KOPT-K1 (cell line): ENCODE measurements around the gene ZFYVE28.

Experiments
- H3K27ac ChIP-seq: fragments of 200-600 bp; sonication (generic); 2 replicates; pipeline ENCODE4 v1.5.1; 2016; ENCODE audit warnings: antibody characterized with exemption, mild to moderate bottlenecking, low read depth, low read length; ENCODE audit not compliant: poor library complexity, severe bottlenecking
- H3K36me3 ChIP-seq: fragments of 200-600 bp; sonication (generic); 2 replicates; pipeline ENCODE4 v1.5.1; 2017; ENCODE audit warnings: antibody characterized with exemption, mild to moderate bottlenecking, low read length, moderate library complexity; ENCODE audit not compliant: insufficient read depth
- H3K9me3 ChIP-seq: fragments of 200-600 bp; sonication (generic); 2 replicates; pipeline ENCODE4 v1.5.1; 2017; ENCODE audit warnings: antibody characterized with exemption, low read length, mild to moderate bottlenecking; ENCODE audit not compliant: insufficient read depth, poor library complexity, severe bottlenecking

The ZFYVE28 gene

DNA sequence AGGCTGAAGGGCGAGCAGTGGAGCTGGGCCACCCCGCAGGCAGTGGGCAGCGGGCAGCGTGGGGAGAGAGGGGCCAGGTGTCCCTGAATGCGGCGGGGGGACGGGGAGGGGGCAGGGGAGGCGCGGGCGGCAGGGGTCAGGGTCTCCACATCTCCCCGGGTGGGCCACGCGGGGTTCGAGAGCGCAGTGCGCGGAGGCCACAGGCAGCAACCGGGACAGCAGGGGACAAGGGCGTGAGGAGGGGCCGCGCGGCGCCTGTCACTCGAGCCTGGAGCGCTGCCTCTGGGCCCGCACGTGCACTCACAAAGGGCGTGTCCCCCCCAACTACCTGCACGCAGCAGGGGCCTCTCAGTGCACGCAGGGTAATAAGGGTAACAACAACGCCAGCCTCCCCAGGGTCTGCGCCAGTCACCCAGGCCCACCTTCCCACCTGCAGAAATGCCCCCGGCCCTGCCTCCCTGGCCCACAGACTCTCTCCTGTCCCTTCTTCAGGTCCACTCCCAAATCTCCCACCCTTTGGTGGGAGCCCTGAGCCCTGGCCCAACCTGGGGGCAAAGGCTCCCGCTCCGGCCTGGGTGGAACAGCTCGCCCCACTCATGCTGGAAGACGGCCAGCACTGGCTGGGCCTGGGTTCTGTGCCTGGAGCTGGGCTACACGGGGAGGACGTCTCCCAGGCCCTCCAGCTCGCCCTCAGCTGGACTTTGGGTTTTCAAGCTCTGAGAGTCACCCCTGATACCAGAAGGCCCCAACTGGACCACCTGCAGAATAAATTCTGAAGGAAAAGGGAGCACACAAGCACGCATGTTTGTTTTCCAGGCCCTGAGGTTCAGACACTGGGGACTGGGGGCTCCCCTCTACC is 53.2 kb downstream of the ZFYVE28 start:
- Histone ChIP-seq H3K9me3 (peaks cover 15% of the 10 kb centered on the region), H3K27ac (no peak overlapping the region), H3K36me3 (no peaks in the 10 kb centered on the region)

- Histone ChIP-seq H3K9me3 (peaks cover 15% of the 10 kb centered on the region), H3K36me3 (no peaks in the 10 kb centered on the region), H3K27ac (no peak overlapping the region)
Measured at GRCh38 chr4:2364654-2365053, 53.8 kb downstream of the ZFYVE28 start.

- peaks cover 9% of the 10 kb centered on the region for H3K9me3 ChIP-seq
- no peak overlapping the region for H3K27ac ChIP-seq
- H3K36me3 ChIP-seq, result no peaks in the 10 kb centered on the region
Measured at GRCh38 chr4:2363951-2364653, 54.3 kb downstream of the ZFYVE28 start.

GRCh38 chr4:2363056-2363721 is 55.3 kb downstream of the ZFYVE28 start:
- Histone ChIP-seq H3K36me3 (no peaks in the 10 kb centered on the region), H3K9me3 (peaks cover under 1% of the 10 kb centered on the region), H3K27ac (no peak overlapping the region)

DNA sequence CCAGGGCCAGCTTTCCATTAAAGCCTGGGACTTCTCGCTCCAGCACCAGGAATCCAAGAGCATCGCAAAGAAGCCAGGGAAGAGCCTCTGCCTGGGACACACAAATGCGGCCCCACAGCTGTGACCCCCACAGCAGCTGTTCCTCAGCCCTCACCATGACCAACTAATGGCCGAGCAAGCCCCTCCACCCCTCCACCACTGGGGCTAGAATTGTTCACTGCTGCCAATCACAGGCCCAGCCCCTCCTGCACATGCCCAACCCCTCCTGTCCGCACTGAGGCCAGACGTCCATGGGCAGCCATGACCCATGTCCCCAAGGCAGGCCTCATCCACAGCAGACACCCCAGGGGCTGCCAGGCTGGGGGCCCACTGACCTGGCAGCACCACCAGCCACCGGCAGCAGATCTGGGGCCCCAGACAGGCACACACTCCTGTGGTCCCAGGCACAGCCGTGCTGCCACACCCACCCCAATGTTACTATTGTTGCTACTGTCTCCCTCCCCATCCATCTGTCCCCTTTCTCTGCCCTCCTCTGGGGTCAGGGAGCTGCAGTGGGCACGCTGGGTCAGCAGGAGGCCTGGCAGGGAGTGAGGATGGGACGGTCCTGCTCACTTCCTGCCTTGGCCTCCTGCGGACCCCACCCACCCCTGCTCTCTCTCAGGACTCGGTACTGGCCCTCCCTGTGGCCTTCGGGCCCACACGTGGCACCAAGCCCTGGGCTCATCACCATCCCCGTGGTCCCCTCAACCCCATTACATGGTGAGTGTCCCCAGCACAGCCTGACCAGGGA is 56.0 kb downstream of the ZFYVE28 start:
- no peaks in the 10 kb centered on the region for H3K9me3 ChIP-seq
- H3K36me3 ChIP-seq, result no peaks in the 10 kb centered on the region
- H3K27ac ChIP-seq, result no peak overlapping the region

- Histone ChIP-seq H3K36me3 (no peaks in the 10 kb centered on the region), H3K27ac (no peak overlapping the region), H3K9me3 (no peaks in the 10 kb centered on the region)
Measured at GRCh38 chr4:2361366-2362265, 56.8 kb downstream of the ZFYVE28 start.

DNA sequence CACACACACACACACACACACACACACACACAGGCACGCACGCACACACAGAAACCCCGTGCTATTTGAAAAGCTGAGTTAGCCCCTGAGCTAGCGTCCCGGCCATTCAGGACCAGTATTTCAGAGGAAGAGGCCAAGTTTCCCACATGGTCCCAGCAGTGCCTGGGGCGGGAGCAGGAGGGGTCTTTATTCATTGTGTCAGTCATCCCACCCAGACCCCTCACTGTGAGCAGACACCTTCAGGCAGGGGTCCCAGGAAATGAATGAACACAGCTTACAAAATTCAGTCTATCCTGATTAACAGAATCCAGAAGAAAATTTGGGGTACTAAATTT is 58.1 kb downstream of the ZFYVE28 start:
- Histone ChIP-seq H3K36me3 (no peaks in the 10 kb centered on the region), H3K9me3 (no peaks in the 10 kb centered on the region), H3K27ac (no peak overlapping the region)

DNA sequence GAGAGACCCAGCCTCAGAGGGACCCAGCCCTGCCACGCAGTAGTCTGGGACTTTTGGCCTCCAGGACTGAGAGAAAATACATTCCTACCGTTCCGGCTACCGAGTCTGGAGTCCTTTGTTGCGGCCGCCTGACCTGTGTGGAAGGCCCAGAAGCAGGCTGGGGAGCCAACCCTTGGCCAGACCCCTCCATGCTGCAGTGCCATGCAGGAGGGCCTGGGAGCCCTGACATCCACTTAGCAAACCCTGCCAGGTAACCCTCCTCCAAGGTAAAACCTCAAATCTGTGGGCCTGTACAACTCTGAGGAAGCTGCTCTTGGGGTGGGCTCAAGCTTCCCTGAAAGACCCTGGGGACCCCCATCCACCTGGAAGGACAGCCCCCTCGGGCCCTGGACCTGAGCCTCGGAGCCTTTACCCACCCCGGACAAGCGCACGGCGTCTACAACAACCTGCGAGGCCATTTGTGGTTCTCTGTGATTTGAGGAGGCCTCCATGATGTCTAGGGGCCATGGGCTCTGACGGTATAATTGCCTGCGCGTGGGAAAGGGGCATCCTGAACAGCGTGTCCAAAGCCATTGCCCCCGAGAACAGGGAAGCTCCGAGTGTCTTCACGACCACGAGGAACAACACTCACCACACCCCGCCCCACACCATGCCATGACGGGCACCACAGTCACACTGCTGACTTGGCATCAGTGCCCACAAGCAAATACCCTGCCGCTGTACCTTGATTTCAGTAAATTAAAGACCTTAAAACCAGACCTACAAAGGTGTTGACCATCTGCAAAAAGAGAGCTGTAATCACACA is 58.7 kb downstream of the ZFYVE28 start:
- no peaks in the 10 kb centered on the region for H3K9me3 ChIP-seq
- H3K36me3 ChIP-seq, result no peaks in the 10 kb centered on the region
- no peak overlapping the region for H3K27ac ChIP-seq

- no peak overlapping the region for H3K27ac ChIP-seq
- no peaks in the 10 kb centered on the region for H3K9me3 ChIP-seq
- H3K36me3 ChIP-seq, result no peaks in the 10 kb centered on the region
Measured at GRCh38 chr4:2357821-2358745, 60.4 kb downstream of the ZFYVE28 start.

DNA sequence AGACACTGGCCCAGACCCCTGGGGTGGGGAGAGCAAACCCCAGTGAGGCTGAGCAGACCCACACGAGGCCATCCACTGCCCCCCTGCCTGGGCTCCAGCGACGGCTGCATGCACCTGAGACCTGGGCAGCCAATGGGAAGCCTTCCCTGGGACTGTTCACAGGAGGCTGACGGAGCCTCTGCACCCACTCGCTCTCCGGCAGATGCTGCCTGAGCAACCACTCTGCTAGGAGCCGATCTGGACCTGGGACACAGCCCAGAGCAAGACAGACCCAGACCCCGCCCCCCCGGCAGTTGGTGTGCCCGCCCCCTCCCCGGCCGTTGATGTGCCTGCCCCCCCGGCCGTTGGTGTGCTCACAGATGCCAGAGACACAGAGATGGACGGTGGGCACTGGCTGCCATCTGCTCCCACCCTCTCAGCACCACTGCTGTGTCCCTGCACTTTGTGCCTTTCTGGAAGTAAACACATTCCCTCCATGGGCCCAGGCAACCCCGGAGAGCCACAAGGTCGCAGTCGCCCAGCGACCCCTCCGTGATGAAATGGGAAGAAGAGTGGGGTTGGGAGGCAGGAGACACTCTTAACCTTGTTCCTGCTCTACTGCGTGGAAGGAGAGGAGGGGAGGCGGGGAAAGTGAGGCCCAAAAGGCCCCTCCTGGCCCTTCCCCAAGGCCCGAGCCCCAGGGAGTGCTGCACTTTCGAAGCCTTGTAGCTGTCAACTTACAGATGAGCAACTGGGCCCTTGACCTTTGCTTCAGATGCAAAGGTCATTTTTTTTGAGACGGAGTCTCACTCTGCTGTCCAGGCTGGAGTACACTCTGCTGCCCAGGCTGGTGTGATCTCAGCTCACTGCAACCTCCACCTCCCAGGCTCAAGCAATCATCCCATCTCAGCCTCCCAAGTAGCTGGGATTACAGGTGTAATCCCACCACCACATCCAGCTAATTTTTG is 62.0 kb downstream of the ZFYVE28 start:
- Histone ChIP-seq H3K27ac (no peak overlapping the region), H3K9me3 (no peaks in the 10 kb centered on the region)

GRCh38 chr4:2354760-2355159 is 63.7 kb downstream of the ZFYVE28 start:
- Histone ChIP-seq H3K27ac (no peak overlapping the region), H3K36me3 (no peaks in the 10 kb centered on the region), H3K9me3 (no peaks in the 10 kb centered on the region)

More for the DNA sequence above, 62.0 kb downstream of the ZFYVE28 start:
- no peaks in the 10 kb centered on the region for H3K36me3 ChIP-seq

GRCh38 chr4:2354118-2354517 is 64.3 kb downstream of the ZFYVE28 start:
- no peaks in the 10 kb centered on the region for H3K36me3 ChIP-seq
- no peak overlapping the region for H3K27ac ChIP-seq
- H3K9me3 ChIP-seq, result no peaks in the 10 kb centered on the region
